AG09319 (cell line): Measurements from ENCODE around the gene LYG1.
A peak's percentile ranks its signal among the peaks of the same experiment; 100 is the strongest.
"Not testable (repeated sequence)": the region's sequence is repeated elsewhere in the genome, so short reads cannot be mapped to it uniquely, and the experiment has no call there.

Experiments used
- DNase-seq: peaks from one replicate; pipeline ENCODE4 v3.0.0-alpha.2; 2010; ENCODE audit warnings: low read depth; ENCODE audit errors: extremely low read depth
- CTCF ChIP-seq: IDR thresholded peaks from 2 replicates; pipeline ENCODE4 v1.5.1; 2011; ENCODE audit warnings: low read depth, mild to moderate bottlenecking, inconsistent platforms, low read length, moderate library complexity

The LYG1 gene

GRCh38 chr2:99297994-99298393 is 3.0 kb downstream of the LYG1 start:
- TF ChIP-seq CTCF = no peak
- DNase-seq = no peak

GRCh38 chr2:99285526-99285925 is 15.5 kb downstream of the LYG1 start:
- TF ChIP-seq CTCF = no peak
- DNase-seq = no peak

- no peak for TF ChIP-seq CTCF
- DNase-seq = no peak
These were observed 20.9 kb downstream of the LYG1 start for GRCh38 chr2:99279969-99280695.

- peak; percentile 52 for DNase-seq
These were observed 22.2 kb downstream of the LYG1 start for GRCh38 chr2:99278793-99279291.

GRCh38 chr2:99278195-99278765 is 22.7 kb downstream of the LYG1 start:
- not testable (repeated sequence) for DNase-seq

More at GRCh38 chr2:99278793-99279291, 22.2 kb downstream of the LYG1 start:
- no peak for TF ChIP-seq CTCF

GRCh38 chr2:99275882-99276281 is 25.1 kb downstream of the LYG1 start:
- TF ChIP-seq CTCF = no peak
- no peak for DNase-seq

- TF ChIP-seq CTCF = no peak
- no peak for DNase-seq
These were observed 39.8 kb downstream of the LYG1 start for GRCh38 chr2:99261242-99261641.
